K562 (cell line): ENCODE measurements around the gene TARBP1. TPM values are rescaled to one million over a fixed set of nuclear protein-coding genes. Genes with fewer than 3 reads are reported as not detected.
A peak's percentile ranks its signal among the peaks of the same experiment; 100 is the strongest.

Experiments
- ARID1B ChIP-seq: fragments of 450-650 bp; IDR thresholded peaks from 2 replicates; pipeline ENCODE4 v1.6.1; 2016; ENCODE audit warnings: antibody characterized with exemption, mild to moderate bottlenecking, inconsistent platforms
- E2F6 ChIP-seq, 2 experiments: IDR thresholded peaks; 2 replicates each; pipeline ENCODE4 v1.6.1; 2011; ENCODE audit warnings: borderline replicate concordance in 1 of 2, control low read depth in 1 of 2, low read depth in 1 of 2, low read length in 1 of 2, mild to moderate bottlenecking in 1 of 2, mixed read lengths in 1 of 2, moderate library complexity in 1 of 2; ENCODE audit not compliant: insufficient read depth in 1 of 2, insufficient read length in 1 of 2, poor library complexity in 1 of 2, severe bottlenecking in 1 of 2; ENCODE audit errors: extremely low read depth in 1 of 2
- ELF2 ChIP-seq: fragments of 250-450 bp; sonication (Bioruptor Pico); IDR thresholded peaks from 2 replicates; pipeline ENCODE4 v1.5.0; 2021; ENCODE audit warnings: mild to moderate bottlenecking
- GATAD2A ChIP-seq: fragments of 450-650 bp; IDR thresholded peaks from 2 replicates; pipeline ENCODE4 v1.6.1; 2017
- KAT8 ChIP-seq: fragments of 450-650 bp; IDR thresholded peaks from 2 replicates; pipeline ENCODE4 v1.6.1; 2016; ENCODE audit warnings: low read depth, mild to moderate bottlenecking
- MECOM ChIP-seq: fragments of 250-450 bp; sonication (Bioruptor Pico); IDR thresholded peaks from 2 replicates; pipeline ENCODE4 v1.8.0; 2022; ENCODE audit warnings: inconsistent platforms
- MEF2D ChIP-seq: conservative IDR thresholded peaks from 2 replicates; pipeline ENCODE4 v1.6.1; 2016; ENCODE audit warnings: low read depth, missing genetic modification characterization, missing compliant biosample characterization
- NFRKB ChIP-seq: fragments of 450-650 bp; IDR thresholded peaks from 2 replicates; pipeline ENCODE4 v1.6.1; 2016; ENCODE audit warnings: low read depth
- RFX5 ChIP-seq: IDR thresholded peaks from 2 replicates; pipeline ENCODE4 v1.6.1; 2011; ENCODE audit warnings: low read depth, mild to moderate bottlenecking, improper control_type of control experiment, low read length
- ZNF23 ChIP-seq: fragments of 250-450 bp; sonication (Bioruptor Pico); IDR thresholded peaks from 2 replicates; pipeline ENCODE4 v1.4.0; 2020; ENCODE audit warnings: mild to moderate bottlenecking
- ZNF274 ChIP-seq: IDR thresholded peaks from 2 replicates; pipeline ENCODE4 v1.6.1; 2011; ENCODE audit warnings: low read depth, mild to moderate bottlenecking, low read length, moderate library complexity, borderline replicate concordance
- polyA plus RNA-seq, 8 experiments: library from polyadenylated mRNA; depleted of rRNA in 4 of 8; stranded (reverse) in 5 of 8; unstranded in 3 of 8; fragments of >200 nt; fragmentation: Nextera tagmentation in 2 of 8; fragmentation: Illumina TruSeq in 1 of 8; extraction: Ambion mirVana in 2 of 8; extraction: Trizol in 1 of 8; gene quantifications; 2 replicates each; pipeline versions ENCODE4 v1.2.1 to v1.2.3, GENCODE V29; 2011 to 2014; ENCODE audit warnings: inconsistent platforms in 1 of 8, missing spikeins in 1 of 8
- total RNA-seq, 7 experiments: library from RNA; depleted of rRNA in 6 of 7; stranded (reverse); fragments of >200 nt in 6 of 7; fragmentation: Illumina TruSeq in 2 of 7; extraction: Trizol in 2 of 7; gene quantifications; 2 replicates each; pipeline versions ENCODE4 v1.2.1 to v1.2.3, GENCODE V29; 2011 to 2021; ENCODE audit warnings: low replicate concordance in 1 of 7
- TF ChIP-seq, protein P1 (sequence below), 2 experiments: fragments of 450-650 bp; IDR thresholded peaks; 2 replicates each; pipeline ENCODE4 v1.6.1; 2018; ENCODE audit warnings: mild to moderate bottlenecking in 2 of 2, low read depth in 1 of 2; ENCODE audit not compliant: partially characterized antibody in 2 of 2
- TF ChIP-seq, protein P2 (sequence below), 3 experiments: fragments of 200-800 bp in 1 of 3; fragments of 250-450 bp in 1 of 3; fragments of 450-650 bp in 1 of 3; sonication (Bioruptor Pico) in 1 of 3; sonication (Bioruptor generic) in 1 of 3; formaldehyde crosslinking in 1 of 3; IDR thresholded peaks; 2 replicates each; pipeline versions ENCODE4 v1.6.1 to v1.8.0; 2016 to 2022; ENCODE audit warnings: mild to moderate bottlenecking in 2 of 3, missing genetic modification characterization in 2 of 3, missing compliant biosample characterization in 1 of 3, moderate library complexity in 1 of 3

TARBP1 gene
- total and polyA plus RNA-seq, 9 of the 15 experiments (the other 6 are each of a cell fraction or from before 2014, with no cell fraction given): 8.8 to 48.0 (median 22.9) TPM

- TF ChIP-seq MECOM: peak; percentile 85
- TF ChIP-seq NFRKB: peak; percentile 82; the same call in 1 of the 2 replicates
- peak; percentile 88 to 93 for TF ChIP-seq E2F6 (IDR thresholded peaks at IDR 0.05; ENCODE audit: borderline replicate concordance in 1 of 2, extremely low read depth in 1 of 2, insufficient read depth in 1 of 2, insufficient read length in 1 of 2, low read depth in 1 of 2, low read length in 1 of 2, poor library complexity in 1 of 2, severe bottlenecking in 1 of 2)
- peak; percentile 46; the same call in 1 of the 2 replicates for TF ChIP-seq ZNF23 (CRISPR knock-in tag)
- peak; percentile 39 for TF ChIP-seq KAT8
- TF ChIP-seq ARID1B: peak; percentile 31; the same call in 1 of the 2 replicates
- TF ChIP-seq, protein P1, sequence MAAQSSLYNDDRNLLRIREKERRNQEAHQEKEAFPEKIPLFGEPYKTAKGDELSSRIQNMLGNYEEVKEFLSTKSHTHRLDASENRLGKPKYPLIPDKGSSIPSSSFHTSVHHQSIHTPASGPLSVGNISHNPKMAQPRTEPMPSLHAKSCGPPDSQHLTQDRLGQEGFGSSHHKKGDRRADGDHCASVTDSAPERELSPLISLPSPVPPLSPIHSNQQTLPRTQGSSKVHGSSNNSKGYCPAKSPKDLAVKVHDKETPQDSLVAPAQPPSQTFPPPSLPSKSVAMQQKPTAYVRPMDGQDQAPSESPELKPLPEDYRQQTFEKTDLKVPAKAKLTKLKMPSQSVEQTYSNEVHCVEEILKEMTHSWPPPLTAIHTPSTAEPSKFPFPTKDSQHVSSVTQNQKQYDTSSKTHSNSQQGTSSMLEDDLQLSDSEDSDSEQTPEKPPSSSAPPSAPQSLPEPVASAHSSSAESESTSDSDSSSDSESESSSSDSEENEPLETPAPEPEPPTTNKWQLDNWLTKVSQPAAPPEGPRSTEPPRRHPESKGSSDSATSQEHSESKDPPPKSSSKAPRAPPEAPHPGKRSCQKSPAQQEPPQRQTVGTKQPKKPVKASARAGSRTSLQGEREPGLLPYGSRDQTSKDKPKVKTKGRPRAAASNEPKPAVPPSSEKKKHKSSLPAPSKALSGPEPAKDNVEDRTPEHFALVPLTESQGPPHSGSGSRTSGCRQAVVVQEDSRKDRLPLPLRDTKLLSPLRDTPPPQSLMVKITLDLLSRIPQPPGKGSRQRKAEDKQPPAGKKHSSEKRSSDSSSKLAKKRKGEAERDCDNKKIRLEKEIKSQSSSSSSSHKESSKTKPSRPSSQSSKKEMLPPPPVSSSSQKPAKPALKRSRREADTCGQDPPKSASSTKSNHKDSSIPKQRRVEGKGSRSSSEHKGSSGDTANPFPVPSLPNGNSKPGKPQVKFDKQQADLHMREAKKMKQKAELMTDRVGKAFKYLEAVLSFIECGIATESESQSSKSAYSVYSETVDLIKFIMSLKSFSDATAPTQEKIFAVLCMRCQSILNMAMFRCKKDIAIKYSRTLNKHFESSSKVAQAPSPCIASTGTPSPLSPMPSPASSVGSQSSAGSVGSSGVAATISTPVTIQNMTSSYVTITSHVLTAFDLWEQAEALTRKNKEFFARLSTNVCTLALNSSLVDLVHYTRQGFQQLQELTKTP (IDR thresholded peaks at IDR 0.05; ENCODE audit: low read depth in 1 of 2, partially characterized antibody in 2 of 2): peak in 1 of 2 experiments; percentile 70
- TF ChIP-seq GATAD2A: 0 out of 2 replicates have a peak, but pooled peaks have one; percentile 25
- peak; percentile 75 for TF ChIP-seq ELF2 (CRISPR knock-in tag)
- no peak for TF ChIP-seq RFX5
- peak; percentile 89 for TF ChIP-seq MEF2D (tag)
- TF ChIP-seq, protein P2, sequence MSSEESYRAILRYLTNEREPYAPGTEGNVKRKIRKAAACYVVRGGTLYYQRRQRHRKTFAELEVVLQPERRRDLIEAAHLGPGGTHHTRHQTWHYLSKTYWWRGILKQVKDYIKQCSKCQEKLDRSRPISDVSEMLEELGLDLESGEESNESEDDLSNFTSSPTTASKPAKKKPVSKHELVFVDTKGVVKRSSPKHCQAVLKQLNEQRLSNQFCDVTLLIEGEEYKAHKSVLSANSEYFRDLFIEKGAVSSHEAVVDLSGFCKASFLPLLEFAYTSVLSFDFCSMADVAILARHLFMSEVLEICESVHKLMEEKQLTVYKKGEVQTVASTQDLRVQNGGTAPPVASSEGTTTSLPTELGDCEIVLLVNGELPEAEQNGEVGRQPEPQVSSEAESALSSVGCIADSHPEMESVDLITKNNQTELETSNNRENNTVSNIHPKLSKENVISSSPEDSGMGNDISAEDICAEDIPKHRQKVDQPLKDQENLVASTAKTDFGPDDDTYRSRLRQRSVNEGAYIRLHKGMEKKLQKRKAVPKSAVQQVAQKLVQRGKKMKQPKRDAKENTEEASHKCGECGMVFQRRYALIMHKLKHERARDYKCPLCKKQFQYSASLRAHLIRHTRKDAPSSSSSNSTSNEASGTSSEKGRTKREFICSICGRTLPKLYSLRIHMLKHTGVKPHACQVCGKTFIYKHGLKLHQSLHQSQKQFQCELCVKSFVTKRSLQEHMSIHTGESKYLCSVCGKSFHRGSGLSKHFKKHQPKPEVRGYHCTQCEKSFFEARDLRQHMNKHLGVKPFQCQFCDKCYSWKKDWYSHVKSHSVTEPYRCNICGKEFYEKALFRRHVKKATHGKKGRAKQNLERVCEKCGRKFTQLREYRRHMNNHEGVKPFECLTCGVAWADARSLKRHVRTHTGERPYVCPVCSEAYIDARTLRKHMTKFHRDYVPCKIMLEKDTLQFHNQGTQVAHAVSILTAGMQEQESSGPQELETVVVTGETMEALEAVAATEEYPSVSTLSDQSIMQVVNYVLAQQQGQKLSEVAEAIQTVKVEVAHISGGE (CRISPR knock-in tag; IDR thresholded peaks at IDR 0.05): peak in 1 of 3 experiments; percentile 52; a peak in 1 of 6 replicates
- no peak for TF ChIP-seq ZNF274
Observed at GRCh38 chr1:234499119-234499942, 20.4 kb upstream of the TARBP1 start (continued).
